ENCODE measurements around the gene ITGAD.
A peak's percentile ranks its signal among the peaks of the same experiment; 100 is the strongest.

Gene ITGAD

GRCh38 chr16:31393056-31393455, at the start of gene ITGAD:
ITGAD (plus strand) TSS chr16:31393335; CDS start chr16:31393361, 26 bp downstream.
- DNase-seq: no peak

- no peak for DNase-seq
Observed at GRCh38 chr16:31344712-31345111, 48.4 kb upstream of the ITGAD start.

- no peak for DNase-seq
Observed at GRCh38 chr16:31347445-31347844, 45.7 kb upstream of the ITGAD start.

- DNase-seq: no peak
Observed at GRCh38 chr16:31348579-31348978, 44.6 kb upstream of the ITGAD start.

- DNase-seq: no peak
Observed at GRCh38 chr16:31350275-31351005, 42.7 kb upstream of the ITGAD start.

GRCh38 chr16:31351246-31351941, 41.7 kb upstream of the ITGAD start:
- DNase-seq: no peak

- DNase-seq: no peak
Observed at GRCh38 chr16:31351942-31352325, 41.2 kb upstream of the ITGAD start.

GRCh38 chr16:31352376-31353115, 40.6 kb upstream of the ITGAD start:
- no peak for DNase-seq

GRCh38 chr16:31354394-31355291, 38.5 kb upstream of the ITGAD start, which contains the start of gene ITGAX:
ITGAX (plus strand) TSS chr16:31355176; CDS start chr16:31355255, 79 bp downstream.
- DNase-seq: peak; percentile 73

GRCh38 chr16:31355431-31356100, 37.6 kb upstream of the ITGAD start:
- DNase-seq: no peak

- DNase-seq: no peak
Observed at GRCh38 chr16:31356566-31357323, 36.4 kb upstream of the ITGAD start.

- DNase-seq: no peak
Observed at GRCh38 chr16:31357324-31358109, 35.6 kb upstream of the ITGAD start.

GRCh38 chr16:31360251-31360650, 32.9 kb upstream of the ITGAD start:
- DNase-seq: no peak

GRCh38 chr16:31361201-31362110, 31.7 kb upstream of the ITGAD start:
- no peak for DNase-seq

- DNase-seq: no peak
Observed at GRCh38 chr16:31362476-31363405, 30.4 kb upstream of the ITGAD start.

- no peak for DNase-seq
Observed at GRCh38 chr16:31363721-31364120, 29.4 kb upstream of the ITGAD start.

- DNase-seq: no peak
Observed at GRCh38 chr16:31364421-31364820, 28.7 kb upstream of the ITGAD start.
